Dedifferentiated amniotic fluid mesenchymal stem cell (primary cell): ENCODE measurements around the gene ARSB.

Experiments
- DNase-seq: peaks from one replicate; pipeline ENCODE4 v3.0.0-alpha.2; 2016; ENCODE audit errors: extremely low spot score

Gene ARSB

GRCh38 chr5:78985116-78985724 lies at the start of gene ARSB:
Gene ARSB, minus strand, starts transcription at chr5:78985310. Its CDS starts 62 bp downstream, at chr5:78985248.
- peak; percentile 38 for DNase-seq

- no peak for DNase-seq
These were observed 47.7 kb upstream of the ARSB start for GRCh38 chr5:79032782-79033181.

GRCh38 chr5:79032031-79032695 lies 47.1 kb upstream of the ARSB start:
- no peak for DNase-seq

- DNase-seq, result no peak
These were observed 46.4 kb upstream of the ARSB start for GRCh38 chr5:79031485-79031867.

GRCh38 chr5:79030663-79031484 lies 45.8 kb upstream of the ARSB start:
- DNase-seq, result no peak

- DNase-seq, result peak; percentile 67
These were observed 40.0 kb upstream of the ARSB start for GRCh38 chr5:79025054-79025472.

- DNase-seq, result no peak
These were observed 38.8 kb upstream of the ARSB start for GRCh38 chr5:79023947-79024346.

GRCh38 chr5:79023348-79023747 lies 38.2 kb upstream of the ARSB start:
- DNase-seq, result no peak

GRCh38 chr5:79022771-79023170 lies 37.7 kb upstream of the ARSB start:
- DNase-seq, result no peak

GRCh38 chr5:79021753-79022152 lies 36.6 kb upstream of the ARSB start:
- DNase-seq, result no peak

- peak; percentile 69 for DNase-seq
These were observed 35.9 kb upstream of the ARSB start for GRCh38 chr5:79020861-79021561.

- no peak for DNase-seq
These were observed 29.5 kb upstream of the ARSB start for GRCh38 chr5:79014631-79015030.

- DNase-seq, result no peak
These were observed 26.8 kb upstream of the ARSB start for GRCh38 chr5:79011869-79012268.

GRCh38 chr5:79011219-79011836 lies 26.2 kb upstream of the ARSB start:
- no peak for DNase-seq

GRCh38 chr5:79008362-79008761 lies 23.3 kb upstream of the ARSB start:
- no peak for DNase-seq

GRCh38 chr5:79007872-79008271 lies 22.8 kb upstream of the ARSB start:
- DNase-seq, result no peak

GRCh38 chr5:79005936-79006631 lies 21.0 kb upstream of the ARSB start:
- no peak for DNase-seq

- DNase-seq, result no peak
These were observed 20.0 kb upstream of the ARSB start for GRCh38 chr5:79005151-79005550.

GRCh38 chr5:79002374-79002773 lies 17.3 kb upstream of the ARSB start:
- DNase-seq, result no peak

GRCh38 chr5:79001471-79001870 lies 16.4 kb upstream of the ARSB start:
- no peak for DNase-seq

GRCh38 chr5:78997090-78997489 lies 12.0 kb upstream of the ARSB start:
- no peak for DNase-seq
